SH-SY5Y (cell line): ENCODE results near the gene STPG4.

Source experiments
- GATA2 ChIP-seq: IDR thresholded peaks from 2 replicates; pipeline ENCODE4 v1.6.1; 2011; ENCODE audit warnings: mild to moderate bottlenecking, low read depth, low read length
- GATA3 ChIP-seq: IDR thresholded peaks from 2 replicates; pipeline ENCODE4 v1.6.1; 2011; ENCODE audit warnings: low read depth, mild to moderate bottlenecking, low read length, moderate library complexity

STPG4 gene

GRCh38 chr2:47119001-47119400, 36.1 kb downstream of the STPG4 start:
- TF ChIP-seq GATA2 = no peak
- no peak for TF ChIP-seq GATA3

DNA sequence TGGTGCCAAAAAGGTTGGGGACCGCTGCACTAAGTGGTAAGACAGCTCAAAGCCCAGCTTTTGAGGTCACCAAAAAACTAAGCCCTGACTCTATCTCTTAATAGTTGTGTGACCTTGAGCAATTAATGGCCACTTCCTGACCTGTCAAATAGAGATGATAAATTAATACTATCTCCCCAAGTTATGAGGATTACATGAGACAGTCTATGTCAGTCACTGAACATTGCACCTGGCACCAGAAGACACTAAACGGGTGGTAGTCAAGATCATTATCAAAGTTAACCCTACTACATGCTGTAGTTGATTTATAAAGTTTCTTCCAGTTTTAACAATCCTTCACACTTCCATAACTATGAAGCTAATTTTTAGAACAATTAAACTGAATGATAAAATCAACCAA, 36.5 kb downstream of the STPG4 start:
- no peak for TF ChIP-seq GATA3
- no peak for TF ChIP-seq GATA2

DNA sequence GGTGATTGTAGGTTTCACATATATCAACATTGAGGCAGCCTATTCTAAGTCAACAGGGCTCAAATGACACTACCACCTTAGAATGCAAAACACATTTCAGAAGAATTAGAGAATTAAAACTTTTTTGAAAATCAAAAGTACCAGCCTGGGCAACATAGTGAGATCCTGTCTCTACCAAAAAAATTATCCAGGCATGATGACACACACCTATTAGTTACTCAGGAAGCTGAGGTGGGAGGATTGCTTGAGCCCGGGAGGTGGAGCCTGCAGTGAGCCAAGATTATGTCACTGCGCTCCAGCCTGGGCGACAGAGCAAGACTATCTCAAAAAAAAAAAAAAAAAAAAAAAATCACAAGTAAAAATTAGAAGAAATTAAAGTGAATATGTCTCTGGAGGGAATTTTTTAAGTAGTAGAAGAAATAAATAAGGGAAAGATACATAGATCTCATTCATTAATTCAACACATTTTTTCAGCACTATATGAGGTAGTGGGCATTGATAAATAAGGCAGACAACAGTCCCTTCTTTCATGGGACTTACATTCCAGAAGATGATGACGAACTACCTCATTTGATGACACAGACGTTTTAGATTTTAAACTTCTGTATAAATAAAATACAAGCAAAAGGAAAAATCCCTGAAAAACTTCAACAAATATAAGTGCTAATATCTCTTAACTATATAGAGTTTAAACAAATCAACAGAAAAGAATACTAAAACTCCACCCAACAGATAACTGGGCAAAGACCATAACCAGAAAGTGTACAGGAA, 42.3 kb downstream of the STPG4 start:
- TF ChIP-seq GATA2 (no peak), GATA3 (no peak)

DNA sequence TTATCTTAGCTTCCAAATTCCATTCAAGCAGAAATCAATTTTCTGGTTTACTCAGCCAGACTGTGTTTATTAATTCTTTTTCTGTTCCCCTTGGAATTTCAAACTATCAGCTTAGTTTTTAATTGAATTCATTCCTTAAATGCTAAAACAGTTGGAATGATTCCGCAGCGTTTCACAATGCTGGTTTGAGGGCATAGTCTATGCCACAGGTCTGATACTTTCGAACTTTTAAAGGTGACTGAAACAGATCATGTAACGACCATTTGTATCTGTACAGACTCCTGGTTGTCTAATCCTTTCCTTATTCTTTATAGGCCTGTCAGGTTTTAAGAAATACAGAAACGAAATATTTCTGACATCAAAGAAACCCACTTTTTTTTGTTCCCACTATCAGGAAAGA, 45.4 kb downstream of the STPG4 start:
- TF ChIP-seq GATA2 = no peak
- TF ChIP-seq GATA3 = no peak

GRCh38 chr2:47109007-47109375, 46.1 kb downstream of the STPG4 start:
- no peak for TF ChIP-seq GATA2
- no peak for TF ChIP-seq GATA3

DNA sequence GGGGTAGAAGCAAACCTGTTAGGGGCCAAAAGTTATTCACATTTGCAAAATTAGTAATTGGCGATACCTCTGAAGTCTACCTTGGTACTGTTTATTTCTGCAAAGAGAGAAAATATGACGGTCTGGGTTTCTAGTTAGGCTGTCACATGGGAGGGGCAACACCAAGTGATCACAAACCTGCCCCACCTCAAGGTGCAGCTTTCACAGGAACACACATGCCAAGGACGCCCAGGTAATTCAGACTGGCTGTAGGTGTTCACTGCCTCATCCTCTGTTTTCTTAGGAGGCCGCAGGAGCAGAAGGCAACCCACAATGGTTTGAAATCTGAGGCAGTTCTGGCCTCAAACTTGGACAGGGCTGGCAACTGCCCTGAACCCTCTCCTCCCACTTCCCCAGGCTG, 56.2 kb downstream of the STPG4 start:
- TF ChIP-seq GATA3 = no peak
- TF ChIP-seq GATA2 = no peak

DNA sequence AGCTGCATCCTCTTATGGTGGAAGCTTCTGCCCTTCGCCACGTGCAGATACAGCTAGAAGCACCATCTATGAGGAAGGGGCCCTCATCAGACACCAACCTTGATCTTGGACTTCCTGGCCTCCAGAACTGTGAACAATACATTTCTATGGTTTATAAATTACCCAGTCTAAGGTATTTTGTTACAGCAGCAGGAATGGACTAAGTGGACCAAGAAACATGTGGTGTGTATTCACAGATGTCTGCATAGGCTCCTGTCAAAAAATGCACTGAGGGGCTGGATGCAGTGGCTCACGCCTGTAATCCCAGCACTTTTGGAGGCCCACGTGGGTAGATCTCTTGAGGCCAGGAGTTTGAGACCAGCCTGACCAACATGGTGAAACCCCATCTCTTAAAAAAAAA, 57.5 kb downstream of the STPG4 start:
- no peak for TF ChIP-seq GATA3

DNA sequence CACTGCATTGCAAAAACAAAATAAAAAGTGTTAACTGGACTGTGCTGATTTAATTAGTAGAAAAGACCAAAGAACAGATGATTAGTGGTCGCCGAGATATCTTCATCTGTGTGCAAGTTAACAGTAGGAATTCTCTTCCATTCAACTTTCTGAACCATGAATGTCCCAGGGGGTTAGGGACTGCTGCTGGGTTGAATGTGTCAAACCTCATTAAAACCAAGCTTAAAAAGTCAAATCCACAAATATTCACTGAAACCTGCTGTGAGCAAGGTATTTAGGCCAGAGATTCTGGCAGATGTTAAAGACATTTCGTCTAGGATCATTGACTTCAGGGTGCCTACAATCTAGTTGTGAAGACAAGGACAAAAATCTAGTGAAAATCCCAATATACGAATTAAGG, 58.7 kb downstream of the STPG4 start:
- TF ChIP-seq GATA2 (no peak), GATA3 (no peak)

- TF ChIP-seq GATA3 (no peak), GATA2 (no peak)
Measured at GRCh38 chr2:47095349-47096020, 59.6 kb downstream of the STPG4 start.

DNA sequence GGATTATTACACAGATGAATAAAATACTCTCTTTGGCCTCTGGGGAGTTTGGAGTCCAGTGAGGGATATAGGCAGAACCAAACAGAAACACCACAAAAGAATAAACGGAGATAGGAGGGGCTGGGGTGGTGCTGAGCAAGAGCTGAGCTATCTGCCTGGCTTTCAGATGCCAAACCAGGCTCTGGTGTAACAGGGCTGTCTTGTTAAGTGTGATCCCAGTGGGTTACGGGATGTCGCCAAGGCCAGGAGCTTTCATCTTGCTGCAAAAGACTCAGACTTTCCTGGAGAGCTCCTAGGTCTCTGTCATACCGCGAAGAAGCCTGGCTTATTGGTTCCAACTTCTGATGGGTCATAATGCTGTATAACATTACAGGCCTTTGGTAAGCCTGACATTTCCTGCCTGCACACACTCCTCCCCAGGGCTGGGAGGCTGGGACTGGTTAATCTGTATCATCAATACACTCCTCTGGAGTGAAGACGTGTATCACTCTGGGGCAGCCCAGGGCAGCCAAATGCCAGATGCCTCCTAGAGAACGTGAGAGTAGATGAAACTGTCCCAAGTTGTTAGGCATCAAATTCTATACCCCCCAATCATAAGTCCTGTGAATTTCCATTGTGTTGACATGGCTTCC, 60.5 kb downstream of the STPG4 start:
- peak; percentile 42; the same call in 1 of the 2 replicates for TF ChIP-seq GATA2
- no peak for TF ChIP-seq GATA3

DNA sequence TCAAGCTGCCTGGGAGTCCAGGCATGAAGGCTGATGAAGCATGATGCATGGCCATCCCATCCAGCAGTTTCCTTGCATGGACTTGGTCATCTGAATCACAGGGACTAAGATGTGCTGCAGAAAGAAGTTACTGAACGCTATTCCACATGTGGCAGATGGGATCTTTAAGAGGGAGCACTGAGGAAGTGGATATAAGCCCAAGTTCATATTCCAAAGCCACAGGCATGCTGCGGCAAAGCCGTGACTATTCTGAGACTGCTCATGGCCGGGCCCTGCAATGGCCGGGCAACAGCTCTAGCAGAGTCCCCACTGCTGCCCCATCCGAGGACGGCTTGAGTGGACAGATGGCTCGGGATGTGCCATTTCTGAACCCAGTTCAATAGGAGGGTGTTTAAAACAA, 61.5 kb downstream of the STPG4 start:
- TF ChIP-seq GATA3 (no peak), GATA2 (no peak)

GRCh38 chr2:47092465-47092864, 62.6 kb downstream of the STPG4 start:
- TF ChIP-seq GATA3 = no peak
- TF ChIP-seq GATA2 = no peak

GRCh38 chr2:47091118-47091517, 64.0 kb downstream of the STPG4 start:
- no peak for TF ChIP-seq GATA2
- TF ChIP-seq GATA3 = no peak

DNA sequence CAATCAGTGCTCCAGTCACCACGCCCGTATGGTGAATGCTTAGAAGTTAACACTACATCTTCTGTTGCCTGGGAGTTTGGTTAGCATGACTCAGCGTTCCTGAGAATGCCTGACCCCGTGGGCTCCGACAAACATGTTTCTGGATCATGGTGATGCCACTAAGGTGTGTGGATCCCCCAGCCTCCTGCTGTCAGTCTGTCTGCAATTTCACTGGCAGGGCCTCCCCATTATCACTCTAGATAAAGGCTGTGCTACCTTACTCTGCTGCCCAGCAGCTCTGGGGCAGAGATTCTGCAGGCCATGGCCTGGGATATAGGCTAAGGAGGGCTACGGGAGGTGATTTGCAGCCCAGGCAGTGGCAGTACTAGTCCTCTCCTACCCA, 66.0 kb downstream of the STPG4 start:
- TF ChIP-seq GATA2 (no peak), GATA3 (no peak)
